GM12874 (cell line): Measurements from ENCODE around the gene MFRP.

Experiments
- TF ChIP-seq, protein P1 (sequence below): IDR thresholded peaks from 2 replicates; pipeline ENCODE4 v1.5.1; 2011; ENCODE audit warnings: low read depth, mild to moderate bottlenecking, control low read depth, low read length, moderate library complexity; ENCODE audit not compliant: insufficient read depth

The MFRP gene

DNA sequence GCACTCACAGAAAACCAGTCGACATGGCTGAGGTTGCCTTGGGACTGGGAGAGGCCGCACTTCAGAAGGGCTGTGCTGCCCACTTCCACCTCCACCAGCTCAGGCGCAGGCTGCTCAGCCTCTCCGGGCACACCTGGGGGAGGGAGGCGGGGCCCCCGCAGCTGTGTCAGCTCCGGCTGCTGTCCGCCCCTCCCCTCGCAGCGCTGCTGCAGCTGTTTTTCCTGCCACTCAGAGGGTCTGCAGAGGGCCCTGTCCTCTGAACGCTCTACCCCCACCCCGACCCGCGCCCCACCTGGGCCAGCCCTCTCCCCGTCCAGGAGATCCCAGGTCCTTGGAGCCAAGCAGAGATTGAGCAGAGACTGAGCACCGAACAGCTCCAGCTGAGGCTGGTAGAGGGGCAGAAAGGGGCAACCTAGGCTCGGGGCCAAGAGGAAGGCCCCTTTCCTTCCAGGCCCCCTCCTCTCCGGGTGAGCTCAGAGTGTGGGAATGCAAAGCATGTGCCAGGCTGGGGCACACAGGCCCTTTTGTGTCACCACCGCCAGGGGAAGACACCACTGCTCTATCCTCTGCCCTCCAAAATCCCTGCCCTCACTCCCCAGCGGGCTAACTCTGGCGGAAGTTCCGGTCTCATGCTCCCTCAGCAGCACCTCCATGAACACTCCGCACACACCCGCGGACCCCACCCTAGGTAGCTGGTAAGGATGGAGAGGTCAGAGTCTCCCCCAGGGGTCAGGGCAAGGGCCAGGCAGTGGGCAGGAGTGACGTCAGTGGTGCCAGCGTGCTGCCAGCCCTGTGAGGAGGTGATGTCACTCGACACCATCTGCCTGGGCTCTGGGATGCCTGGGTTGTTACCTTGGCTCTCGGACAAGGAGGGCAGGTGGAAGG lies 31.1 kb downstream of the MFRP start:
- TF ChIP-seq, protein P1, sequence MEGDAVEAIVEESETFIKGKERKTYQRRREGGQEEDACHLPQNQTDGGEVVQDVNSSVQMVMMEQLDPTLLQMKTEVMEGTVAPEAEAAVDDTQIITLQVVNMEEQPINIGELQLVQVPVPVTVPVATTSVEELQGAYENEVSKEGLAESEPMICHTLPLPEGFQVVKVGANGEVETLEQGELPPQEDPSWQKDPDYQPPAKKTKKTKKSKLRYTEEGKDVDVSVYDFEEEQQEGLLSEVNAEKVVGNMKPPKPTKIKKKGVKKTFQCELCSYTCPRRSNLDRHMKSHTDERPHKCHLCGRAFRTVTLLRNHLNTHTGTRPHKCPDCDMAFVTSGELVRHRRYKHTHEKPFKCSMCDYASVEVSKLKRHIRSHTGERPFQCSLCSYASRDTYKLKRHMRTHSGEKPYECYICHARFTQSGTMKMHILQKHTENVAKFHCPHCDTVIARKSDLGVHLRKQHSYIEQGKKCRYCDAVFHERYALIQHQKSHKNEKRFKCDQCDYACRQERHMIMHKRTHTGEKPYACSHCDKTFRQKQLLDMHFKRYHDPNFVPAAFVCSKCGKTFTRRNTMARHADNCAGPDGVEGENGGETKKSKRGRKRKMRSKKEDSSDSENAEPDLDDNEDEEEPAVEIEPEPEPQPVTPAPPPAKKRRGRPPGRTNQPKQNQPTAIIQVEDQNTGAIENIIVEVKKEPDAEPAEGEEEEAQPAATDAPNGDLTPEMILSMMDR = peak; percentile 27; the same call in 1 of the 2 replicates

GRCh38 chr11:119314726-119315125 lies 31.8 kb downstream of the MFRP start:
- TF ChIP-seq, protein P1 = no peak

DNA sequence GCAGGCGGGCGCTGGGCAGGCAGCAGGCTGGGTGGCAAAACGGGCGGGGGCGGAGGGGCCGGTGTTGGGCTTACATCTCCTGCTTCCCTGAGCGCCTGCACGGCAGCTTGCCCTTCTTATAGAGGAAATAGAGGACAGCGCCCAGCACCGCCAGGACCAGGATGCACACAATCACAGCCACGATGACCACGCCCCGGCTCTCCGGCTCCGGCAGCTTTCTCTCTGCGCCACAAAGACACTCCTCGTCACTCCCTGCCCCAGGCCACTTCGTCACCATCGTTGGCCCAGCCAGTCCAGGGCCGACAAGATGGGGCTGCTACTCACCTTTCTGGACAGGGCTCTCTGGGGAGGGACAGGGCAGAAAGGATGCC lies 35.8 kb downstream of the MFRP start:
- TF ChIP-seq, protein P1 = no peak

DNA sequence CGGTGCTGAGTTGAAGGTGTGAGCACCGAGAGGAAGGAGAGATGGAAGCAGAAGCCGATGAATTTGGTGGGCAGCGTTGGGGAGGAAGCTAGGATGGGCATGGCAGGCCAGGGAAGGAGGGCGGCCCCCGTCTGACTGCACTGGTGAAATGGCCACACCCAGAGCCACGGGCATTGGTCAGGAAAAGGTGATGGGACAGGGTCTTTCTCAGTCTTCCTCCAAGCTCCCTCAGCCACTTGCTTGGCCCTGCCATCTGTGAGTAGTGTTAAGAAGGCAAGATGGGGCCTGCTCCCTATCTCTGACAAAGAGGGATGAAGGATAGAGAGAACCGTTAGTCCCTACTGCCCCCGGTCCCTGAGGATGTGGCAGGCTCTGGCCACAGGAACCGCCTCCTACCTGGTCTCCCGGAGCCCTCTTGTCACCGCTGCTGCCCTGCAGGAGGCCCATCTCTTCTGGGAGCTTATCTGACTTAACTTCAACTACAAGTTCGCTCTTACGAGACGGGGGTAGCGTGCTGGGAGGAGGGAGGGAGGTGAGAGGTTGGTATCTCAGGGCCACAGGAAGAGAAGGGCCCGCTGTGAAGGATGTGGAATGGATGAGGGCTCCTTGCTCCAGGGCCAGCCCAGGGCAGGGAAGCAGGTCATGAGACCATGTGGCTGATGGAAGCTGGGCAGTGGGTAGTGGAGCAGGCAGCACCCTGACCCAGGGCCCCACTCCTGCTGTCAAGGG lies 36.4 kb downstream of the MFRP start:
- TF ChIP-seq, protein P1 = no peak

- TF ChIP-seq, protein P1 = no peak
These were observed 37.1 kb downstream of the MFRP start for GRCh38 chr11:119309411-119309810.

- TF ChIP-seq, protein P1 = no peak
These were observed 38.5 kb downstream of the MFRP start for GRCh38 chr11:119307974-119308373.

- TF ChIP-seq, protein P1 = no peak
These were observed 39.3 kb downstream of the MFRP start for GRCh38 chr11:119307219-119307618.
